Bronchial epithelial cell (primary cell): ENCODE measurements around the gene SCAMP4. TPM values are rescaled to one million over a fixed set of nuclear protein-coding genes. Genes with fewer than 3 reads are reported as not detected.

Experiments
- DNase-seq: peaks from one replicate; pipeline ENCODE4 v3.0.0-alpha.2; 2010; ENCODE audit warnings: low read depth
- FAIRE-seq: peaks from 2 replicates; lab custom pipeline; 2011; peaks lifted over from hg19 to GRCh38; lab: Jason Lieb, UNC
- H3K27me3 ChIP-seq: 2 replicates; pipeline ENCODE4 v1.5.1; 2011; ENCODE audit warnings: low read length; ENCODE audit not compliant: control insufficient read depth, insufficient read depth
- H3K36me3 ChIP-seq: 2 replicates; pipeline ENCODE4 v1.5.1; 2011; ENCODE audit warnings: low read length; ENCODE audit not compliant: control insufficient read depth, insufficient read depth
- H3K4me3 ChIP-seq: 2 replicates; pipeline ENCODE4 v1.5.1; 2011; ENCODE audit warnings: mild to moderate bottlenecking, low read depth, low read length, control low read depth
- CTCF ChIP-seq: IDR thresholded peaks from 2 replicates; pipeline ENCODE4 v1.5.1; 2011; ENCODE audit warnings: mild to moderate bottlenecking, moderate library complexity, low read length, control low read depth, inconsistent platforms; ENCODE audit not compliant: insufficient read depth, severe bottlenecking
- total RNA-seq: library from RNA; depleted of rRNA; stranded (reverse); fragments of >200 nt; gene quantifications from 2 replicates; pipeline ENCODE4 v1.2.1, GENCODE V29; 2014

Gene SCAMP4
- total RNA-seq, 1 donor from 2014 or later, result 14.2 TPM

GRCh38 chr19:1925544-1925943, 20.3 kb downstream of the SCAMP4 start:
- Histone ChIP-seq H3K36me3 (peaks cover 17% of the 10 kb centered on the region), H3K4me3 (no peak overlapping the region), H3K27me3 (no peaks in the 10 kb centered on the region)
- no peak for TF ChIP-seq CTCF
- FAIRE-seq (no peak), DNase-seq (no peak)

- DNase-seq (peak; percentile 45), FAIRE-seq (no peak)
- Histone ChIP-seq H3K36me3 (peaks cover 2% of the 10 kb centered on the region), H3K27me3 (no peaks in the 10 kb centered on the region), H3K4me3 (no peak overlapping the region)
- TF ChIP-seq CTCF, result peak; percentile 92
These were observed 24.0 kb downstream of the SCAMP4 start for GRCh38 chr19:1929021-1929742.

GRCh38 chr19:1931445-1931844, 26.2 kb downstream of the SCAMP4 start:
- DNase-seq, result no peak
- Histone ChIP-seq H3K36me3 (no peaks in the 10 kb centered on the region), H3K27me3 (no peaks in the 10 kb centered on the region), H3K4me3 (no peak overlapping the region)
- no peak for FAIRE-seq
- no peak for TF ChIP-seq CTCF

GRCh38 chr19:1932395-1932794, 27.2 kb downstream of the SCAMP4 start:
- no peak for DNase-seq
- Histone ChIP-seq H3K36me3 (no peaks in the 10 kb centered on the region), H3K4me3 (no peak overlapping the region), H3K27me3 (no peaks in the 10 kb centered on the region)
- no peak for TF ChIP-seq CTCF
- no peak for FAIRE-seq

- no peak for DNase-seq
- no peaks in the 10 kb centered on the region for H3K27me3 ChIP-seq
- no peak for FAIRE-seq
- H3K36me3 ChIP-seq, result no peaks in the 10 kb centered on the region
- H3K4me3 ChIP-seq, result no peak overlapping the region
- no peak for TF ChIP-seq CTCF
These were observed 28.0 kb downstream of the SCAMP4 start for GRCh38 chr19:1933244-1933643.

GRCh38 chr19:1933942-1934341, 28.7 kb downstream of the SCAMP4 start:
- FAIRE-seq (no peak), DNase-seq (no peak)
- no peak for TF ChIP-seq CTCF
- H3K27me3 ChIP-seq, result no peaks in the 10 kb centered on the region
- no peak overlapping the region for H3K4me3 ChIP-seq
- H3K36me3 ChIP-seq, result no peaks in the 10 kb centered on the region
